ENCODE measurements around the gene DUSP11.

DUSP11 gene

GRCh38 chr2:73716543-73717250 is 63.2 kb downstream of the DUSP11 start:
- no peak for DNase-seq

DNA sequence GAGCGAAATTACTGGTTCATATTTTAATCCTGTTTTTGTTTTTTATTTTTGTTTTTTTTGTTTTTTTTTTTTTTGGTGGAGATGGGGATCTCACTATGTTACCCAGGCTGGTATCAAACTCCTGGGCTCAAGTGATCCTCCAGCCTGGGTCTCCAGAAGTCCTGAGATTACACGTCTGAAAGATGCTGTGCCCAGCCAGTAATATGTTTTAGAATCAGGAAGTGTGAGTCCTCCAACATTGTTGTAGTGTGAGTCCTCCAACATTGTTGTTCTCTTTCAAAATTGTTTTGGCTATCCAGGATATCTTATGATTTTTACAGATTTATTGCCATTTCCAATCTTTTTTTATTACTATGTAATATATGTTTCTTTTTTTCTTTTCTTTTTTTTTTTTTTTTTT is 65.8 kb downstream of the DUSP11 start:
- no peak for DNase-seq

All from 8988T (cell line).